ENCODE measurements around the gene PSMB8.

PSMB8 gene

DNA sequence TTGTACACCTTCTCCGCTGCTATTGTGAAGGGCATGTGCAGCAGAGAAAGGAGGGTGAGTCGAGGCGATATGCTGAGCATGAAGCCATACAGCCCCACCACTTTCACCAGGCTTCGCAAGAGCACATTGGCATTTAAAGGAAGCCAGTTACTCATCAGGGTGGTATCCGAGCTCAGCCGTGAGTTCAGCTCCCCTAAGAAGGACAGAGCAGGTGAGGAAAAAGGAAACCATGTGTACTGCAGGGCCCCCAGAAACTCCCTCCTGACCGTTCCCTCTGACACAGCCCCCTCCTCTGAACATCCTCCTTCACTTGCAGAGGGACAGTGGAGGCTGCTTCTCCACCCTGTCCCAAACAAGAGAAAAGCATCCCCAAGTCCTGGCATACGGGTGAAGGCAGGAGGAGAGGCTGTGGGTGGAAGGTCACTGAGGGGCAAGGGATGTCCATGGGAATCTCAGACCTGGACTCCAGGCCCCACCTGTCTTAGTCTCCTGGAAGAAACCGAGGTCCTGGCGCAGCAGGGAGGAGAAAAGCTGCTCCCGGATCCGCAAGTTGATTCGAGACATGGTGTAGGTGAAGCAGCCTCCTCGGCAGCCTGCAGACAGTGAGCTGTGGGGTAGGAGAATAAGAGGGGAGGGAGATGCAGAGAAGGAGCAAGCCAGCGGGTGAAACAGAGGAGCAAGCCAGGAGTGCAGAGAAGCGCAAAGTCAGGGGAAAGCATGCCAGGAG lies 8.5 kb downstream of the PSMB8 start:
- Histone ChIP-seq H3K36me3 (ENCODE audit: control insufficient read depth, insufficient read depth, low read length) (no peaks in the 10 kb centered on the region; the same call in 1 of the 2 replicates), H3K9me3 (ENCODE audit: control insufficient read depth, insufficient read depth, low read depth, low read length) (no peaks in the 10 kb centered on the region), H3K9ac (ENCODE audit: low read length) (no peak overlapping the region), H3K27me3 (ENCODE audit: control insufficient read depth, insufficient read depth, low read length) (peaks cover 20% of the 10 kb centered on the region; the same call in 1 of the 2 replicates), H3K27ac (ENCODE audit: low read depth, low read length) (no peak overlapping the region), H3K4me3 (ENCODE audit: low read depth, low read length) (no peak overlapping the region), H3K4me1 (ENCODE audit: control insufficient read depth, insufficient read depth, low read length) (peaks cover 6% of the 10 kb centered on the region)

GRCh38 chr6:32833664-32834063 lies 10.2 kb downstream of the PSMB8 start:
- Histone ChIP-seq H3K9ac (ENCODE audit: low read length) (no peak overlapping the region), H3K36me3 (ENCODE audit: control insufficient read depth, insufficient read depth, low read length) (peaks cover 3% of the 10 kb centered on the region; the same call in 1 of the 2 replicates), H3K27ac (ENCODE audit: low read depth, low read length) (no peak overlapping the region), H3K4me3 (ENCODE audit: low read depth, low read length) (no peak overlapping the region), H3K27me3 (ENCODE audit: control insufficient read depth, insufficient read depth, low read length) (peaks cover 17% of the 10 kb centered on the region; the same call in 1 of the 2 replicates), H3K4me1 (ENCODE audit: control insufficient read depth, insufficient read depth, low read length) (peaks cover 6% of the 10 kb centered on the region), H3K9me3 (ENCODE audit: control insufficient read depth, insufficient read depth, low read depth, low read length) (no peaks in the 10 kb centered on the region)

DNA sequence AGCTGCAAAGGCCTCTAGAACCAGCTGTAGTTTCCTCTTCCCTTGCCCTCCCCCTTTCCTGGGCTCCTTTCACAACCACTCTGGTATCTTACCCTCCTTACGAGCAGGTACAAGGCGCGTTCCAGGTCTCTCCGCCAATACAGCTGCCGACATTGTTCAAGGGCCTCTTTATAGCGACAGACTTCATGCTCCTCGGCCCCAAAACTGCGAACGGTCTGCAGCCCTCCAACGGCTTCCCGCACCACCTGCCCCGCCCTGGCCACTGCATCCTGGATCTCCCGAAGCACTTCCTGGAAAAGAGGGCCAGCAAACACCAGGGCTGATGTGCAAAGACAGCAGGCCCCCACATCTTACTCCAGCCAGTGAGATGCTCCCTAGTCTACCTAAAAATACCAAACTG lies 11.3 kb downstream of the PSMB8 start:
- Histone ChIP-seq H3K9me3 (ENCODE audit: control insufficient read depth, insufficient read depth, low read depth, low read length) (no peaks in the 10 kb centered on the region), H3K4me1 (ENCODE audit: control insufficient read depth, insufficient read depth, low read length) (peaks cover 2% of the 10 kb centered on the region), H3K36me3 (ENCODE audit: control insufficient read depth, insufficient read depth, low read length) (peaks cover 3% of the 10 kb centered on the region; the same call in 1 of the 2 replicates)

DNA sequence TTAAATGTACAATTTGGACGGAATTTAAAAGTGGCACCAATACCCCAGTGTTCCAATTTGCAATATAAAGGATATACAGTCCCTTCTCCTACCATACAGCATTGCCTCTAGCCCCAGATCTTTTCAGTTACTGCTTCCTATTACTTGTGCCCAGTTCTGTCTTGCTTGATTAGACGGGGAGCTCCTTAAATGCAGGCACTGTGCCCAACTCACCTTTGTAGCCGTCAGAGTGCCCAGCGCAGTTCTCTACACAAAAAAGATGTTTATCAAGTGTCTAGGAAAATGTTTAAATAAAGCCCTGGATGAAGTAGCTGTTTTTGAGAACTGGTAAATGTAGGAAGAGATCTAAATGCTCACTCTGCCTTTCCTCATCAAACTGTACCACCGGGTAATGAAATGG lies 12.9 kb downstream of the PSMB8 start:
- H3K9me3 ChIP-seq (ENCODE audit: control insufficient read depth, insufficient read depth, low read depth, low read length): no peaks in the 10 kb centered on the region
- no peak overlapping the region for H3K27ac ChIP-seq (ENCODE audit: low read depth, low read length)
- no peaks in the 10 kb centered on the region for H3K4me1 ChIP-seq (ENCODE audit: control insufficient read depth, insufficient read depth, low read length)
- no peak overlapping the region for H3K4me3 ChIP-seq (ENCODE audit: low read depth, low read length)
- H3K27me3 ChIP-seq (ENCODE audit: control insufficient read depth, insufficient read depth, low read length): peaks cover 7% of the 10 kb centered on the region; the same call in 1 of the 2 replicates
- H3K36me3 ChIP-seq (ENCODE audit: control insufficient read depth, insufficient read depth, low read length): peaks cover 3% of the 10 kb centered on the region; the same call in 1 of the 2 replicates
- no peak overlapping the region for H3K9ac ChIP-seq (ENCODE audit: low read length)

More for the DNA sequence above, 11.3 kb downstream of the PSMB8 start:
- Histone ChIP-seq H3K27me3 (ENCODE audit: control insufficient read depth, insufficient read depth, low read length) (peaks cover 15% of the 10 kb centered on the region; the same call in 1 of the 2 replicates), H3K27ac (ENCODE audit: low read depth, low read length) (no peak overlapping the region), H3K9ac (ENCODE audit: low read length) (no peak overlapping the region), H3K4me3 (ENCODE audit: low read depth, low read length) (no peak overlapping the region)

DNA sequence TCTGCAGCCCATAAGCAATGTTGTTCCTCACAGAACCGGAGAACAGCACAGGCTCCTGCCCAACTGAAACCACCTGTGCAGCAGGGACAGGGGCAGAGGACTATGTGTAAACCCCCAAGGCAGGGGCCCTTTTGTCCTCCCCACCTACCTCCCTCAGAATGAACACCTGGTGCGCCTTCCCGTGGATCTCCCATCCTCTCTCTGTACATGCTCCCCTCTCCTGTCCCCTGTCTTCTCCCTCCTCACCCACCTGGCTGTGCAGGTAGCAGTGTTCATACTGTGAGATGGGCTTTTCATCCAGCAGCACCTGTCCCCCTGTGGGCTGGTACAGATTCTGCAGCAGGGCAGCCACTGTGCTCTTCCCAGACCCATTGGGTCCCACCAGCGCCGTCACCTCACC lies 13.8 kb downstream of the PSMB8 start:
- H3K4me3 ChIP-seq (ENCODE audit: low read depth, low read length): no peak overlapping the region
- H3K4me1 ChIP-seq (ENCODE audit: control insufficient read depth, insufficient read depth, low read length): no peaks in the 10 kb centered on the region
- H3K36me3 ChIP-seq (ENCODE audit: control insufficient read depth, insufficient read depth, low read length): peaks cover 3% of the 10 kb centered on the region; the same call in 1 of the 2 replicates
- no peaks in the 10 kb centered on the region for H3K9me3 ChIP-seq (ENCODE audit: control insufficient read depth, insufficient read depth, low read depth, low read length)
- no peak overlapping the region for H3K27ac ChIP-seq (ENCODE audit: low read depth, low read length)
- H3K27me3 ChIP-seq (ENCODE audit: control insufficient read depth, insufficient read depth, low read length): peaks cover under 1% of the 10 kb centered on the region; the same call in 1 of the 2 replicates
- H3K9ac ChIP-seq (ENCODE audit: low read length): no peak overlapping the region

DNA sequence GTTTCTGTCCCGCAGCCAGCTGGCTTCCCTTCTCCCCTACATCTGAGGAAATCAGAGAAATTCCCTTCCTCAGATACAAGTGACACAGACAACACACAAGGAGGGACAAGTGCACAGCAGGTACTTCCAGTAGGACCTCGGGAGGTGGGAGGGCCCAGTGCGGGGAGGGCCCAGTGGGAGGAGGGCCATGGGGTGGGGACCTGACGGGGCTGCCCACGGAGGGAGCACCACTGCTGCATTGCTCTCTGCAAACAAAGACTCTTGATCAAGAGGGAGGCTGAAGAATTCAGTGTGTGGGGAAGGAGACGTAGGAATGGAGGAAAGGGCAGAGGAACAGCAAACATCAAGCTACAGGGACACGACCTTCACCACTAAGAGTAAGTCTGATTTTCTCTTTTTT lies 14.4 kb downstream of the PSMB8 start:
- H3K4me1 ChIP-seq (ENCODE audit: control insufficient read depth, insufficient read depth, low read length): no peaks in the 10 kb centered on the region
- H3K27me3 ChIP-seq (ENCODE audit: control insufficient read depth, insufficient read depth, low read length): no peaks in the 10 kb centered on the region
- H3K9ac ChIP-seq (ENCODE audit: low read length): no peak overlapping the region
- no peak overlapping the region for H3K4me3 ChIP-seq (ENCODE audit: low read depth, low read length)
- peaks cover 3% of the 10 kb centered on the region; the same call in 1 of the 2 replicates for H3K36me3 ChIP-seq (ENCODE audit: control insufficient read depth, insufficient read depth, low read length)
- no peaks in the 10 kb centered on the region for H3K9me3 ChIP-seq (ENCODE audit: control insufficient read depth, insufficient read depth, low read depth, low read length)
- H3K27ac ChIP-seq (ENCODE audit: low read depth, low read length): no peak overlapping the region

- no peaks in the 10 kb centered on the region for H3K4me1 ChIP-seq (ENCODE audit: control insufficient read depth, insufficient read depth, low read length)
- no peak overlapping the region for H3K9ac ChIP-seq (ENCODE audit: low read length)
- H3K36me3 ChIP-seq (ENCODE audit: control insufficient read depth, insufficient read depth, low read length): peaks cover 3% of the 10 kb centered on the region; the same call in 1 of the 2 replicates
- H3K4me3 ChIP-seq (ENCODE audit: low read depth, low read length): no peak overlapping the region
- no peaks in the 10 kb centered on the region for H3K9me3 ChIP-seq (ENCODE audit: control insufficient read depth, insufficient read depth, low read depth, low read length)
- H3K27ac ChIP-seq (ENCODE audit: low read depth, low read length): no peak overlapping the region
- H3K27me3 ChIP-seq (ENCODE audit: control insufficient read depth, insufficient read depth, low read length): no peaks in the 10 kb centered on the region
Measured at GRCh38 chr6:32827025-32827424, 16.8 kb downstream of the PSMB8 start.

- Histone ChIP-seq H3K4me3 (ENCODE audit: low read depth, low read length) (no peak overlapping the region), H3K27me3 (ENCODE audit: control insufficient read depth, insufficient read depth, low read length) (no peaks in the 10 kb centered on the region), H3K9me3 (ENCODE audit: control insufficient read depth, insufficient read depth, low read depth, low read length) (no peaks in the 10 kb centered on the region), H3K4me1 (ENCODE audit: control insufficient read depth, insufficient read depth, low read length) (no peaks in the 10 kb centered on the region), H3K27ac (ENCODE audit: low read depth, low read length) (no peak overlapping the region), H3K36me3 (ENCODE audit: control insufficient read depth, insufficient read depth, low read length) (peaks cover 3% of the 10 kb centered on the region; the same call in 1 of the 2 replicates), H3K9ac (ENCODE audit: low read length) (no peak overlapping the region)
Measured at GRCh38 chr6:32825966-32826365, 17.9 kb downstream of the PSMB8 start.

GRCh38 chr6:32819729-32820128 lies 24.1 kb downstream of the PSMB8 start:
- Histone ChIP-seq H3K9me3 (ENCODE audit: control insufficient read depth, insufficient read depth, low read depth, low read length) (no peaks in the 10 kb centered on the region), H3K27me3 (ENCODE audit: control insufficient read depth, insufficient read depth, low read length) (no peaks in the 10 kb centered on the region), H3K27ac (ENCODE audit: low read depth, low read length) (no peak overlapping the region), H3K9ac (ENCODE audit: low read length) (no peak overlapping the region), H3K4me3 (ENCODE audit: low read depth, low read length) (no peak overlapping the region), H3K4me1 (ENCODE audit: control insufficient read depth, insufficient read depth, low read length) (peaks cover 4% of the 10 kb centered on the region; the same call in 1 of the 2 replicates), H3K36me3 (ENCODE audit: control insufficient read depth, insufficient read depth, low read length) (no peaks in the 10 kb centered on the region)

- no peak overlapping the region for H3K4me3 ChIP-seq (ENCODE audit: low read depth, low read length)
- peaks cover 4% of the 10 kb centered on the region; the same call in 1 of the 2 replicates for H3K4me1 ChIP-seq (ENCODE audit: control insufficient read depth, insufficient read depth, low read length)
Measured at GRCh38 chr6:32818867-32819266, 25.0 kb downstream of the PSMB8 start.

DNA sequence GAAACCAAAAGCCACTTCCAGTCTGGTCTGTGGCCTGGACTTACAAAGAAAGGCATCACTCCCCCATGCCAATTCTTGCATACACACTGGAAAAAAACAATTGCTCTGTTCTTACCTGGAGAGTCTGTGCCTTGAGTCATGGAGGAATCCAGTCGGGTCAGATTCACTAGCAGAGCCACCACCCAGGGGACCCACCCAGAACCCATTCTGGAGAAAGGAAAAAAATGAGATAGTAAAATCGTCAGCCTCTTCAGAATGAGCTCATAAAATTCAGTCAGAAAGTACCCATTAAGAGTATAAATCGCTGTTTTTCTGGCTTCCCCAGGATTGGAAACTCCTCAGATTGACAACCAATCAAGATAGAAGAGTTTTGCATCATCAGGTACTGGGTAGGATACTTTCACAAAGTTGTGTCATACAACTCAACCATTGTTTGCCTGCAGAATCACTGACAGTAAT lies 27.1 kb downstream of the PSMB8 start, which contains the start of gene HLA-DOB:
Gene HLA-DOB, minus strand, starts transcription at position 257 of the 459 bp plus-strand sequence. Its CDS starts 51 bp downstream, at position 206.
- no peaks in the 10 kb centered on the region for H3K36me3 ChIP-seq (ENCODE audit: control insufficient read depth, insufficient read depth, low read length)
- H3K4me1 ChIP-seq (ENCODE audit: control insufficient read depth, insufficient read depth, low read length): peaks cover 4% of the 10 kb centered on the region; the same call in 1 of the 2 replicates
- peaks cover 9% of the 10 kb centered on the region for H3K27me3 ChIP-seq (ENCODE audit: control insufficient read depth, insufficient read depth, low read length)
- no peak within 1 kb of the TSS for H3K27ac ChIP-seq (ENCODE audit: low read depth, low read length)
- no peaks in the 10 kb centered on the region for H3K9me3 ChIP-seq (ENCODE audit: control insufficient read depth, insufficient read depth, low read depth, low read length)
- no peak within 1 kb of the TSS for H3K4me3 ChIP-seq (ENCODE audit: low read depth, low read length)
- H3K9ac ChIP-seq (ENCODE audit: low read length): no peak within 1 kb of the TSS

More at GRCh38 chr6:32818867-32819266, 25.0 kb downstream of the PSMB8 start:
- Histone ChIP-seq H3K36me3 (ENCODE audit: control insufficient read depth, insufficient read depth, low read length) (no peaks in the 10 kb centered on the region), H3K9ac (ENCODE audit: low read length) (no peak overlapping the region), H3K27ac (ENCODE audit: low read depth, low read length) (no peak overlapping the region), H3K9me3 (ENCODE audit: control insufficient read depth, insufficient read depth, low read depth, low read length) (no peaks in the 10 kb centered on the region), H3K27me3 (ENCODE audit: control insufficient read depth, insufficient read depth, low read length) (no peaks in the 10 kb centered on the region)
